Epithelial cell of proximal tubule (primary cell): Measurements from ENCODE around the gene CLN5. TPM values are rescaled to one million over a fixed set of nuclear protein-coding genes. Genes with fewer than 3 reads are reported as not detected.

Experiments used
- DNase-seq: peaks from one replicate; pipeline ENCODE4 v3.0.0-alpha.2; 2011; ENCODE audit warnings: low read depth
- H3K4me3 ChIP-seq: 2 replicates; pipeline ENCODE4 v1.5.1; 2011; ENCODE audit warnings: low read depth, mild to moderate bottlenecking, low read length
- total RNA-seq: library from RNA; depleted of rRNA; stranded (reverse); fragments of >200 nt; gene quantifications from 2 replicates; pipeline ENCODE4 v1.2.3, GENCODE V29; 2015
- TF ChIP-seq, protein P1 (sequence below): conservative IDR thresholded peaks from 2 replicates; pipeline ENCODE4 v1.5.1; 2012; ENCODE audit warnings: low read depth, mild to moderate bottlenecking, low read length

The CLN5 gene
- total RNA-seq, 1 donor from 2014 or later = 19.8 TPM

DNA sequence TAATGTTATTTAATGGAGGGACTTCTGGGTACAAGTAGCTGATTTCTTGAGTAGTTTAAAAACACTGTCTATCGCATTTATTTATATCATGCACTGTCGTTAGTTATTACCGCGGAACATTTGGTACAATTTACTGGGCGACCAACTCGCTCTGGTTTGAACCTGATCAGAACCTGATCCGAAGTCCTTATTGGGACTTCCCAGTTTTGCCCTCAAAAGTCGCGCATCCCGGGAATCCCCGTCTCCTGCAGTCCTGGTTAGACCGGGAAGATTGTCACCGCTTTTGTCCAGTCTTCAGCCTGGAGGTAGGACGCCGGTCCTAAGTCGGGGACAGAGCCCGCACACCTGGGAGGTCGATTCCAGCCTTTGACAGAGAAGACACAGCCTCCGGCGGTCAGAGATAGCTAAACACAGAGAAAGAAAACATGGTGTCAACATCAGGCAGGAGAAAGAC lies 694 bp downstream of the CLN5 start:
- DNase-seq = no peak
- TF ChIP-seq, protein P1, sequence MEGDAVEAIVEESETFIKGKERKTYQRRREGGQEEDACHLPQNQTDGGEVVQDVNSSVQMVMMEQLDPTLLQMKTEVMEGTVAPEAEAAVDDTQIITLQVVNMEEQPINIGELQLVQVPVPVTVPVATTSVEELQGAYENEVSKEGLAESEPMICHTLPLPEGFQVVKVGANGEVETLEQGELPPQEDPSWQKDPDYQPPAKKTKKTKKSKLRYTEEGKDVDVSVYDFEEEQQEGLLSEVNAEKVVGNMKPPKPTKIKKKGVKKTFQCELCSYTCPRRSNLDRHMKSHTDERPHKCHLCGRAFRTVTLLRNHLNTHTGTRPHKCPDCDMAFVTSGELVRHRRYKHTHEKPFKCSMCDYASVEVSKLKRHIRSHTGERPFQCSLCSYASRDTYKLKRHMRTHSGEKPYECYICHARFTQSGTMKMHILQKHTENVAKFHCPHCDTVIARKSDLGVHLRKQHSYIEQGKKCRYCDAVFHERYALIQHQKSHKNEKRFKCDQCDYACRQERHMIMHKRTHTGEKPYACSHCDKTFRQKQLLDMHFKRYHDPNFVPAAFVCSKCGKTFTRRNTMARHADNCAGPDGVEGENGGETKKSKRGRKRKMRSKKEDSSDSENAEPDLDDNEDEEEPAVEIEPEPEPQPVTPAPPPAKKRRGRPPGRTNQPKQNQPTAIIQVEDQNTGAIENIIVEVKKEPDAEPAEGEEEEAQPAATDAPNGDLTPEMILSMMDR = no peak
- peak overlapping the region; percentile 95 for H3K4me3 ChIP-seq

DNA sequence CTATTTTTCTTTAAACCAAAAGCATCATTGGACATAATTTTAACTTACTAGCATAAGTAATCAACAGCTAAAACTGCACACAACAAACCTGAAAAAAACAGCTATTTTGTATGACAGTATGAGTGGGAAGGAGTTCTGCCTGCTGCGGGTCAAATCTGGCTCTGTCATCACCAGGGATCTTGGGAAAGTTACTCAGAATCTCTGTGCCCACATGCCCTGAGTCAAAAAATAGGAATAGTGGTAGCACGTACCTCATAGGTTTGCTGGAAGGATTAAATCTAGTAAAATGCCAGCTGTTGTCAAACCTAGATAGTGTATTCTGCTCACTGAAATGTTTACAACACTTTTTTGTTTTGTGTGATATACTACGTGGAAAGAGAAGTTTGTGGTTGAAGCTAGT lies 1.1 kb downstream of the CLN5 start:
- DNase-seq = no peak
- peak overlapping the region; percentile 95 for H3K4me3 ChIP-seq
- TF ChIP-seq, protein P1 = no peak

DNA sequence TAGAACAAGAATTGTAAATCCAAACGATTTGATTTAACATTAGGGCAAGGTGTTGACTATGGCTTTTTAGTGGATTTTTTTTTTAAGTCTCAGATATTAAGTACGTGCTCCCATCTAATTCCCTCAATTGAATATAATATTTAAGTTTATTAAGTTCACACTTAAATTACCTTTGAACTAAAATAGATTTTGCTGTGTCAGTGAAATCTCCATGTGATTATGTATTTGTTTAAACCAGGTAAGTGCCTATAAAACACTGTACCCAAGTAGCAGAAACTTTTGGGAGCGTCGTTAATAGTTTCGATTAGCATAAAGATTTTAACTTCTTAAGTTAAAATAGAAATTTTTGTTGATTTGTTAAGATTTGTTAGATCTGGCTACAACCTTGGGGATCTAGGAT lies 1.6 kb downstream of the CLN5 start:
- DNase-seq = no peak
- TF ChIP-seq, protein P1 = no peak
- peak overlapping the region; percentile 95 for H3K4me3 ChIP-seq

DNA sequence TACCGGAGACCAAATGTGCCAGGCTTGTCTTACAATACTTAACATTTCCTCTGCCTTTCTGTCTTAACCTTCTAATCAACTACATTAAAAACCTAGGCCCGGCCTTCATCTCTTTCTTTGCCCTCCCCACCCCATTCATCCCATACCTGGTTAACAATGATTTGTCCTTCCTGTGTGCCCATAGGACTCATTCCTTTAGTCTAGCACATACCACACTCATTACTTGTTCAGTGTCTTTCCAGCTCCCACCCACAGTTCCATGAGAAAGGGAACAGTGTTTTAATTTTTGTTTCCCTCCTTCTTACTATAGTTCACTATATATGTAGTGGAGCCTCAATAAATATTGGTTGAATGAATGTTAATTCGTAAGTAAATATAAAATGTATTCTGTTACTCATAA lies 2.4 kb downstream of the CLN5 start:
- DNase-seq = no peak
- H3K4me3 ChIP-seq = no peak overlapping the region
- TF ChIP-seq, protein P1 = no peak

DNA sequence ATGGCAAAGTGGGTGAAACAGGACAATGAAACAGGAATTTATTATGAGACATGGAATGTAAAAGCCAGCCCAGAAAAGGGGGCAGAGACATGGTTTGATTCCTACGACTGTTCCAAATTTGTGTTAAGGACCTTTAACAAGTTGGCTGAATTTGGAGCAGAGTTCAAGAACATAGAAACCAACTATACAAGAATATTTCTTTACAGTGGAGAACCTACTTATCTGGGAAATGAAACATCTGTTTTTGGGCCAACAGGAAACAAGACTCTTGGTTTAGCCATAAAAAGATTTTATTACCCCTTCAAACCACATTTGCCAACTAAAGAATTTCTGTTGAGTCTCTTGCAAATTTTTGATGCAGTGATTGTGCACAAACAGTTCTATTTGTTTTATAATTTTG lies 8.6 kb downstream of the CLN5 start:
- no peak overlapping the region for H3K4me3 ChIP-seq
- no peak for DNase-seq
- TF ChIP-seq, protein P1 = no peak

DNA sequence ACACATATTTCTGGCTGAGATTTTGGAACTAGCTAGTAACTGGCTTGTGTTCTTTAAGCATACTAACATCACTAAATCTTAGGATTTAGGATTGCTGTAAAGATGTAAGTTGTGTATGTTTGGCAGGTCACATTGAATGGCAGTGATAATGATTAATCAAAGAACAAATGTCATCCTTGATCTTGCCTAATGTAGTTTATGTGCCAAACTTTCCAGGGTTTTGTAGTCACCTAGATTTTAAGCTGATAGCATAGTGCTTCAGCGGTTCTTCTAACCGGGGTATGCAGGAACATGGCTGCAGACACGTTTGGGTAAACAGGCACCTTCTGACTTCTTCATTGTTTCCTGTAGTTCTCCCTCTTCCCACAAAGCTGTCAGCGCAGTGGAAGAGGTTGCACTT lies 9.7 kb downstream of the CLN5 start:
- TF ChIP-seq, protein P1 = no peak
- H3K4me3 ChIP-seq = no peak overlapping the region
- no peak for DNase-seq

DNA sequence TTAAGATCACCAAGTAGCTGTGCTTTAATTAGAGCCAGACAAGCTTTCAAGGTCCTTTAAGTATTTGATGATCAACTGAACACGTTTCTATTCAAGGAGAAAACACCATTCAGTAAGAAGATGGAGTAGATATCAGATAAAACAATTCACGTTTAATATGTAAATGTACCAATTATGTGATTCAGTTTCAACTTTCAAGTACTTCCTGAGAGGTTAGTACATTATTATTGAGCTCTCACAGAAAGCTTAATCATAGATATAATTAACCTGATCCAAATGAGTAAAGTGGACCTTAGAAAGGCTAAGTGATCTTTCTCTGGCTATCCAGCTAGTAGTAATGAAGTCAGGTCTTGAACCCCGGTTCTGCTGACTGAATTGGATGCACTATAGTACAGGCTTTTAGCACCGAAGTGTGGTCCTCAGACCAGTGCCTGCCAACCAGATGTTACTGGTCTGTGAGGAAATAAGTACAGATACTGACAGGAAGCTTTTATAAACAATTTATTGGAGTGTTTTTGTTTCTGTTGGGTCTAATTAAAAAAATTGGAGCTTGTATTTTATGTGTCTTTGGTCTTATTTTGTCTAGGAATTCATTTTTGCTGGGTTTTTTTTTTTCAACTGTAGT lies 10.2 kb downstream of the CLN5 start:
- no peak overlapping the region for H3K4me3 ChIP-seq
- TF ChIP-seq, protein P1 = no peak
- no peak for DNase-seq
